Activated CD8-positive, alpha-beta T cell treated with anti-CD3 and anti-CD28 coated beads, Interleukin-2, amount 10 ng/mL, durations not matched to agents 7 days and 5 days (primary cell): ENCODE data around the gene AP3S2. TPM values are rescaled to one million over a fixed set of nuclear protein-coding genes. Genes with fewer than 3 reads are reported as not detected.
A peak's percentile ranks its signal among the peaks of the same experiment; 100 is the strongest.

Experiments
- ATAC-seq: fragments of 150-1000 bp; cut with Tn5 transposase; one replicate; pipeline ENCODE4 v1.10.0; 2021; ENCODE audit warnings: moderate library complexity
- CTCF ChIA-PET: fragments of 350-600 bp; sonication (Branson Sonifier 250); formaldehyde crosslinking; loops from one replicate; lab custom pipeline; 2021; ENCODE audit warnings: antibody characterized with exemption; lab: Charles Lee
- POLR2A ChIA-PET: fragments of 350-600 bp; sonication (Branson Sonifier 250); formaldehyde crosslinking; loops from one replicate; lab custom pipeline; 2021; ENCODE audit warnings: antibody characterized with exemption; lab: Charles Lee
- DNase-seq: peaks from one replicate; pipeline ENCODE4 v3.0.0-alpha.2; 2020
- H3K27ac Mint-ChIP-seq: one replicate; pipeline ENCODE4 v1.8.0; 2021; ENCODE audit warnings: mild to moderate bottlenecking, mixed read lengths
- H3K27me3 Mint-ChIP-seq: one replicate; pipeline ENCODE4 v1.8.0; 2021; ENCODE audit warnings: low read depth, mixed read lengths
- H3K36me3 Mint-ChIP-seq: one replicate; pipeline ENCODE4 v1.8.0; 2021; ENCODE audit warnings: low read depth, mixed read lengths
- H3K4me1 Mint-ChIP-seq: one replicate; pipeline ENCODE4 v1.8.0; 2021; ENCODE audit warnings: low read depth, mixed read lengths
- H3K4me3 Mint-ChIP-seq: one replicate; pipeline ENCODE4 v1.8.0; 2021; ENCODE audit warnings: mild to moderate bottlenecking, mixed read lengths
- H3K9me3 Mint-ChIP-seq: one replicate; pipeline ENCODE4 v1.8.0; 2022; ENCODE audit warnings: mixed read lengths; ENCODE audit not compliant: insufficient read depth
- total RNA-seq, 2 experiments: library from RNA; stranded (reverse); gene quantifications; one replicate each; pipeline ENCODE4 v1.2.3, GENCODE V29; 2021

Gene AP3S2
- total RNA-seq, 2 experiments from 2014 or later = 24.7 to 25.5 TPM

DNA sequence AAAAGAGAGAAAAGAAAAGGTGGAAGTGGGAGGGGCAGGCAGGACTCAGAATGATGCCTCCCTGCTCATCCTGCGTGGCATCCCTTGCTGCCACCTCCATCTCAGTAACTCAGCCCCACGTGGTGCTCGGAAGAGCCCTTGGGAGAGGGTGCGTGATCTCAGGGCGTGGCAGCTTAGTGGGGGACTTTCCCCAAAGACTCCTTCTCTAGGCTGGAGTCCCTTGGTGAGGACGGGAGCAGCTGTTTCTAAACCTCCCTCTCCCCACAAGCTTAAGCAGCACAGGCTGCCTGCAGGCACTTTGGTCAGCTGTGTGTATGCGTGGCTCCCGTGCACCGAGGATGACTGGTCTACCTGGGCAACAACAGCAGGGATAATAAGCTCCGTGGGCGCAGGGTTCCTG lies 71.8 kb downstream of the AP3S2 start:
- peaks cover 21% of the 10 kb centered on the region for H3K27me3 Mint-ChIP-seq
- H3K27ac Mint-ChIP-seq = no peak overlapping the region
- H3K36me3 Mint-ChIP-seq = no peaks in the 10 kb centered on the region
- DNase-seq = no peak
- H3K4me3 Mint-ChIP-seq = no peak overlapping the region
- CTCF ChIA-PET = interaction anchor here (1.9 kb wide), 1 partner anchor 53 kb away, joined by 4 read pairs; no protein-coding TSS in a partner anchor
- H3K9me3 Mint-ChIP-seq = no peaks in the 10 kb centered on the region
- no peaks in the 10 kb centered on the region for H3K4me1 Mint-ChIP-seq
- POLR2A ChIA-PET = no interaction called here
- no peak for ATAC-seq

- Mint-ChIP-seq H3K27ac (no peak overlapping the region), H3K4me1 (no peaks in the 10 kb centered on the region), H3K4me3 (no peak overlapping the region), H3K36me3 (peaks cover 6% of the 10 kb centered on the region), H3K27me3 (peaks cover 30% of the 10 kb centered on the region), H3K9me3 (no peaks in the 10 kb centered on the region)
- ATAC-seq (no peak), DNase-seq (no peak)
- POLR2A ChIA-PET = no interaction called here
- CTCF ChIA-PET = interaction anchor here (1.9 kb wide), 1 partner anchor 54 kb away, joined by 4 read pairs; no protein-coding TSS in a partner anchor
Measured at GRCh38 chr15:89820666-89821611, 72.9 kb downstream of the AP3S2 start.

- Mint-ChIP-seq H3K9me3 (no peaks in the 10 kb centered on the region), H3K4me1 (peaks cover 10% of the 10 kb centered on the region), H3K36me3 (peaks cover 14% of the 10 kb centered on the region), H3K27me3 (peaks cover 43% of the 10 kb centered on the region), H3K27ac (no peak overlapping the region), H3K4me3 (no peak overlapping the region)
- ChIA-PET POLR2A (no interaction called here), CTCF (no interaction called here)
- DNase-seq (no peak), ATAC-seq (no peak)
Measured at GRCh38 chr15:89818287-89818686, 75.5 kb downstream of the AP3S2 start.

- peaks cover 14% of the 10 kb centered on the region for H3K36me3 Mint-ChIP-seq
- no peak overlapping the region for H3K27ac Mint-ChIP-seq
- ATAC-seq = no peak
- ChIA-PET CTCF (no interaction called here), POLR2A (no interaction called here)
- peaks cover 10% of the 10 kb centered on the region for H3K4me1 Mint-ChIP-seq
- no peak for DNase-seq
- H3K27me3 Mint-ChIP-seq = peaks cover 43% of the 10 kb centered on the region
- no peak overlapping the region for H3K4me3 Mint-ChIP-seq
- no peaks in the 10 kb centered on the region for H3K9me3 Mint-ChIP-seq
Measured at GRCh38 chr15:89817701-89818280, 76.0 kb downstream of the AP3S2 start.

DNA sequence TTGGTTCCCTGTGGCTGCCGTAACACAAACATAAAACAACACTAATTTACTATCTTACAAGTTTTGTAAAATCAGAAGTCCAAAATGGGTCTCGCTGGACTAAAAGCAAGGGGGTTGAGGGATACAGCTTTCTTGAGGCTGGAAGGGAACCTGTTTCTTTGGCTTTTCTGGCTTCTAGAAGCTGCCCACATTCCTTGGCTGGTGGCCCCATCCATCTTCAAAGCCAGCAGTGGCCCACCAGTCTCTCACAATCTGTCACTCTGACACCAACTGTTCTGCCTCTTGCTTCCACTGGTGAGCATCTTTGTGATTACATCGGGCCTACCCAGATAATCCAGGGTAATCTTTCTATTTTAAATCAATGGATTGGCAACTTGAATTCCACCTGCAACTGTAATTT lies 78.0 kb downstream of the AP3S2 start:
- CTCF ChIA-PET = interaction anchor here (1.0 kb wide), 1 partner anchor 59 kb away, joined by 3 read pairs; no protein-coding TSS in a partner anchor
- no peak overlapping the region for H3K27ac Mint-ChIP-seq
- no peaks in the 10 kb centered on the region for H3K9me3 Mint-ChIP-seq
- POLR2A ChIA-PET = no interaction called here
- DNase-seq (no peak), ATAC-seq (no peak)
- H3K36me3 Mint-ChIP-seq = peaks cover 14% of the 10 kb centered on the region
- peaks cover 34% of the 10 kb centered on the region for H3K27me3 Mint-ChIP-seq
- peak overlapping the region; percentile 63 for H3K4me3 Mint-ChIP-seq
- peaks cover 10% of the 10 kb centered on the region for H3K4me1 Mint-ChIP-seq

- DNase-seq (no peak), ATAC-seq (no peak)
- Mint-ChIP-seq H3K9me3 (no peaks in the 10 kb centered on the region), H3K36me3 (peaks cover 14% of the 10 kb centered on the region), H3K27me3 (peaks cover 30% of the 10 kb centered on the region), H3K4me3 (peak overlapping the region; percentile 43), H3K27ac (no peak overlapping the region), H3K4me1 (peaks cover 10% of the 10 kb centered on the region)
- POLR2A ChIA-PET = no interaction called here
- CTCF ChIA-PET = interaction anchor here (1.3 kb wide), 1 partner anchor 61 kb away, joined by 5 read pairs; no protein-coding TSS in a partner anchor
Measured at GRCh38 chr15:89814112-89814742, 79.6 kb downstream of the AP3S2 start.

- H3K4me3 Mint-ChIP-seq = peak overlapping the region; percentile 5
- POLR2A ChIA-PET = no interaction called here
Measured at GRCh38 chr15:89813381-89814111, 80.2 kb downstream of the AP3S2 start.

DNA sequence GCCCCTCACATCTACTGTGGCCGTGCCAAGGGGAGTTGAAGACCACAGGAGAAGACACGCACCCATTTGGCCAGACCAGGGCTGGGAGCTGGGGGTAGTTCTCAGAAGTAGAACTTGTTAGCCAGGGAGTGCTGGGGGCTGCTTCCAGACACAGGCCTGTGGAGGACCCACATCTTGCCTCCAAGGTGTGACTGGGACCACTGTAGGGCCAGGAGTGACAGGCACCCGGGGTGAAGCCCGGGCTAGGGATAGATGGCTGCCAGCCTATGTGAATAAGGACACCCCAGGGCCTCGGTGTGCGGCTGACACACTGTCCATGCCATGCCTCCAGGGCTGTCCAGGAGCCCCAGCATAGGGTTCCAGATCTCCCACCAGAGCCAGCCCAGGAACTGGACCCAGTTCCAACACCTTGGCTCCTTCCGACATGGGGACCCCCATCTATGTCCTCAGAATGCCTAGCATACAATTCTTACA lies 80.9 kb downstream of the AP3S2 start:
- no peak overlapping the region for H3K27ac Mint-ChIP-seq
- no peak overlapping the region for H3K4me3 Mint-ChIP-seq
- ATAC-seq = no peak
- POLR2A ChIA-PET = no interaction called here
- no peaks in the 10 kb centered on the region for H3K9me3 Mint-ChIP-seq
- CTCF ChIA-PET = interaction anchor here (1.7 kb wide), 1 partner anchor 52 kb away, joined by 5 read pairs; no protein-coding TSS in a partner anchor
- peaks cover 25% of the 10 kb centered on the region for H3K27me3 Mint-ChIP-seq
- H3K4me1 Mint-ChIP-seq = peaks cover 10% of the 10 kb centered on the region
- H3K36me3 Mint-ChIP-seq = peaks cover 14% of the 10 kb centered on the region
- DNase-seq = no peak

More at GRCh38 chr15:89813381-89814111, 80.2 kb downstream of the AP3S2 start:
- DNase-seq (no peak), ATAC-seq (no peak)
- Mint-ChIP-seq H3K27me3 (peaks cover 30% of the 10 kb centered on the region), H3K36me3 (peaks cover 14% of the 10 kb centered on the region), H3K9me3 (no peaks in the 10 kb centered on the region), H3K27ac (no peak overlapping the region), H3K4me1 (peaks cover 10% of the 10 kb centered on the region)
- CTCF ChIA-PET = no interaction called here

DNA sequence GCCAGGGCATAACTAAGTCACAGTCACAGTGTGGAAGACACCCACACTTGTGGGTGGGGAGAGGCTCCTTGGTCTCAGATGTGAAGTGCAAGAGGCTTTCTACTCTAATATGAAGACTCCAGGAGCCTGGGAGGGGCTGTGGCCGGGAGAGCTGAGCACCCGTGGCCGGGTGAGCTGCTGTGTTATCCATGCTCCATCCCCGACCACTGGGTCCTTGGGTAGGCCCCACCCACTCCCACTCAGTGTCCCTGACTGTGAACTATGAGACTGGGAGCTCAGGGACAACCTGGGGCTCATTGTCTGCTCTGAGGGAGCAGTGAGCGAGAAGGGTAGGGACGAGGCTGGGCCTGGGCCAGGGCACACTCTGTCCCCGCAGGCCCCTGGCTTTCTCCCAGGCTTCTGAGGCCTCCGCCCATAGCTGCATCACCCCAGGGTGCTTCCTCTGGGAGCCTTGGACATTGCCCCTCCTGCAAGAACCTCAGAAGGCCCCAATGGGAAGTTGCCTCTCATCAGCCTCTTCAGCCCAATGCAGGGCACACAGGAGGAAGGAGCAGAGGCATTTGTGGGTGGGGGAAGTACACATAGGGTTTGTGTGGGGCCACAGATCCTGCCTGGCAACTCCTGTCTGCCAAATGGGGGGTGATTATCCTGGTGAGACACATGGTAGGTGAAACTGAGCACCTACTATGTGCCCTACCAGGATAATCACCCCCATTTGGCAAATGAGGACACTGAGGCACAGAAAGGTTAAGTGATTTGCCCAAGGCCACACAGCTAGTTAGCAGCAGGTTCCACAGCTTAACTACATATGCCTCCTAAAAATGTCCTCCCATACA lies 81.6 kb downstream of the AP3S2 start:
- no peak for DNase-seq
- H3K4me1 Mint-ChIP-seq = peaks cover 10% of the 10 kb centered on the region
- CTCF ChIA-PET = interaction anchor here (1.7 kb wide), 1 partner anchor 51 kb away, joined by 5 read pairs; no protein-coding TSS in a partner anchor

GRCh38 chr15:89810837-89811236 lies 83.0 kb downstream of the AP3S2 start:
- POLR2A ChIA-PET = no interaction called here
- CTCF ChIA-PET = interaction anchor here (1.7 kb wide), 1 partner anchor 50 kb away, joined by 5 read pairs; no protein-coding TSS in a partner anchor

More for the DNA sequence above, 81.6 kb downstream of the AP3S2 start:
- ATAC-seq = no peak
- no peak overlapping the region for H3K4me3 Mint-ChIP-seq
- H3K27ac Mint-ChIP-seq = no peak overlapping the region
- peaks cover 24% of the 10 kb centered on the region for H3K27me3 Mint-ChIP-seq
- POLR2A ChIA-PET = no interaction called here
- peaks cover 14% of the 10 kb centered on the region for H3K36me3 Mint-ChIP-seq
- H3K9me3 Mint-ChIP-seq = no peaks in the 10 kb centered on the region

More at GRCh38 chr15:89810837-89811236, 83.0 kb downstream of the AP3S2 start:
- Mint-ChIP-seq H3K27ac (no peak overlapping the region), H3K4me3 (no peak overlapping the region), H3K9me3 (no peaks in the 10 kb centered on the region), H3K4me1 (peaks cover 10% of the 10 kb centered on the region), H3K27me3 (peaks cover 14% of the 10 kb centered on the region), H3K36me3 (peaks cover 7% of the 10 kb centered on the region)
- DNase-seq (no peak), ATAC-seq (no peak)
